K562 (cell line): ENCODE results near the gene PMPCA. TPM values are rescaled to one million over a fixed set of nuclear protein-coding genes. Genes with fewer than 3 reads are reported as not detected.

Source experiments
- EGR1 ChIP-seq: fragments of 450-650 bp; conservative IDR thresholded peaks from 2 replicates; pipeline ENCODE4 v1.6.1; 2017; ENCODE audit warnings: mild to moderate bottlenecking
- RAD21 ChIP-seq, 2 experiments: fragments of 250-450 bp in 1 of 2; fragments of 450-650 bp in 1 of 2; sonication (Bioruptor Pico) in 1 of 2; formaldehyde crosslinking in 1 of 2; IDR thresholded peaks in 1 of 2; conservative IDR thresholded peaks in 1 of 2; 2 replicates each; pipeline versions ENCODE4 v1.4.0 to v1.8.0; 2020 to 2022; ENCODE audit warnings: mild to moderate bottlenecking in 2 of 2, moderate library complexity in 1 of 2
- RFX5 ChIP-seq: IDR thresholded peaks from 2 replicates; pipeline ENCODE4 v1.6.1; 2011; ENCODE audit warnings: low read depth, mild to moderate bottlenecking, improper control_type of control experiment, low read length
- TEAD1 ChIP-seq, 2 experiments: fragments of 450-650 bp in 1 of 2; sonication (generic) in 1 of 2; formaldehyde crosslinking; IDR thresholded peaks; 2 replicates each; pipeline versions ENCODE4 v1.4.0 to v1.8.0; 2020 to 2022; ENCODE audit warnings: mild to moderate bottlenecking in 2 of 2, missing genetic modification reagents in 1 of 2
- ZNF263 ChIP-seq: sonication (generic); formaldehyde crosslinking; IDR thresholded peaks from 2 replicates; pipeline ENCODE4 v1.8.0; 2022; ENCODE audit warnings: mild to moderate bottlenecking, missing genetic modification reagents, borderline replicate concordance
- ZNF79 ChIP-seq: fragments of 250-450 bp; sonication (Bioruptor Pico); IDR thresholded peaks from 2 replicates; pipeline ENCODE4 v1.4.0; 2020; ENCODE audit warnings: low read depth, mild to moderate bottlenecking, moderate library complexity
- polyA plus RNA-seq, 8 experiments: library from polyadenylated mRNA; depleted of rRNA in 4 of 8; stranded (reverse) in 5 of 8; unstranded in 3 of 8; fragments of >200 nt; fragmentation: Nextera tagmentation in 2 of 8; fragmentation: Illumina TruSeq in 1 of 8; extraction: Ambion mirVana in 2 of 8; extraction: Trizol in 1 of 8; gene quantifications; 2 replicates each; pipeline versions ENCODE4 v1.2.1 to v1.2.3, GENCODE V29; 2011 to 2014; ENCODE audit warnings: inconsistent platforms in 1 of 8, missing spikeins in 1 of 8
- total RNA-seq, 7 experiments: library from RNA; depleted of rRNA in 6 of 7; stranded (reverse); fragments of >200 nt in 6 of 7; fragmentation: Illumina TruSeq in 2 of 7; extraction: Trizol in 2 of 7; gene quantifications; 2 replicates each; pipeline versions ENCODE4 v1.2.1 to v1.2.3, GENCODE V29; 2011 to 2021; ENCODE audit warnings: low replicate concordance in 1 of 7
- TF ChIP-seq, protein P1 (sequence below): fragments of 450-650 bp; IDR thresholded peaks from 2 replicates; pipeline ENCODE4 v1.6.1; 2016; ENCODE audit warnings: mild to moderate bottlenecking, moderate library complexity
- TF ChIP-seq, protein P2 (sequence below): fragments of 150-350 bp; IDR thresholded peaks from 2 replicates; pipeline ENCODE4 v1.6.1; 2014; ENCODE audit warnings: low read depth, mild to moderate bottlenecking, low read length, borderline replicate concordance
- TF ChIP-seq, protein P3 (sequence below): sonication (generic); formaldehyde crosslinking; IDR thresholded peaks from 2 replicates; pipeline ENCODE4 v1.8.0; 2022; ENCODE audit warnings: mild to moderate bottlenecking, missing genetic modification reagents

Gene PMPCA
- total and polyA plus RNA-seq, 9 of the 15 experiments (the other 6 are each of a cell fraction or from before 2014, with no cell fraction given), result 23.9 to 143 (median 86.6) TPM

DNA sequence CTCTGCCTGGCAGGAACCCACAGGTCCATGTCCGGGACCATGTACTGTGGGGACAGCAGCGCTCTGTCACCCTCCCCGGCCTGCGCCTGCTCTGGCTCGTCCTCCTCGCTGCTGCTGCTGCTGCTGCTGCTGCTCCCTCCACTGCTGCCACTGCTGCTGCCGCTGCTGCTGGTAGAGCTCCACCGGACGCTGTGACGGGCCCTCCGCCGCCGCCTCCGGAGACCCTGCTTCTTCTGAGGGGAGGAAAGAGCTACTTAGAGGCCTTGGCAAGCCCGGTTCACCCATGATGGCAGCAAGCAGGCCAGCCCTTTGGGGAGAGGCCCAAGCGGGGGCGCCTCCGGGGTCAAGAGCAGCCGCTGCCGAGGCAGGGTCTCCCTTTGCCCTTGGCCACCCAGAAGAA is 27.0 kb upstream of the PMPCA start (continued):
- TF ChIP-seq, protein P1, sequence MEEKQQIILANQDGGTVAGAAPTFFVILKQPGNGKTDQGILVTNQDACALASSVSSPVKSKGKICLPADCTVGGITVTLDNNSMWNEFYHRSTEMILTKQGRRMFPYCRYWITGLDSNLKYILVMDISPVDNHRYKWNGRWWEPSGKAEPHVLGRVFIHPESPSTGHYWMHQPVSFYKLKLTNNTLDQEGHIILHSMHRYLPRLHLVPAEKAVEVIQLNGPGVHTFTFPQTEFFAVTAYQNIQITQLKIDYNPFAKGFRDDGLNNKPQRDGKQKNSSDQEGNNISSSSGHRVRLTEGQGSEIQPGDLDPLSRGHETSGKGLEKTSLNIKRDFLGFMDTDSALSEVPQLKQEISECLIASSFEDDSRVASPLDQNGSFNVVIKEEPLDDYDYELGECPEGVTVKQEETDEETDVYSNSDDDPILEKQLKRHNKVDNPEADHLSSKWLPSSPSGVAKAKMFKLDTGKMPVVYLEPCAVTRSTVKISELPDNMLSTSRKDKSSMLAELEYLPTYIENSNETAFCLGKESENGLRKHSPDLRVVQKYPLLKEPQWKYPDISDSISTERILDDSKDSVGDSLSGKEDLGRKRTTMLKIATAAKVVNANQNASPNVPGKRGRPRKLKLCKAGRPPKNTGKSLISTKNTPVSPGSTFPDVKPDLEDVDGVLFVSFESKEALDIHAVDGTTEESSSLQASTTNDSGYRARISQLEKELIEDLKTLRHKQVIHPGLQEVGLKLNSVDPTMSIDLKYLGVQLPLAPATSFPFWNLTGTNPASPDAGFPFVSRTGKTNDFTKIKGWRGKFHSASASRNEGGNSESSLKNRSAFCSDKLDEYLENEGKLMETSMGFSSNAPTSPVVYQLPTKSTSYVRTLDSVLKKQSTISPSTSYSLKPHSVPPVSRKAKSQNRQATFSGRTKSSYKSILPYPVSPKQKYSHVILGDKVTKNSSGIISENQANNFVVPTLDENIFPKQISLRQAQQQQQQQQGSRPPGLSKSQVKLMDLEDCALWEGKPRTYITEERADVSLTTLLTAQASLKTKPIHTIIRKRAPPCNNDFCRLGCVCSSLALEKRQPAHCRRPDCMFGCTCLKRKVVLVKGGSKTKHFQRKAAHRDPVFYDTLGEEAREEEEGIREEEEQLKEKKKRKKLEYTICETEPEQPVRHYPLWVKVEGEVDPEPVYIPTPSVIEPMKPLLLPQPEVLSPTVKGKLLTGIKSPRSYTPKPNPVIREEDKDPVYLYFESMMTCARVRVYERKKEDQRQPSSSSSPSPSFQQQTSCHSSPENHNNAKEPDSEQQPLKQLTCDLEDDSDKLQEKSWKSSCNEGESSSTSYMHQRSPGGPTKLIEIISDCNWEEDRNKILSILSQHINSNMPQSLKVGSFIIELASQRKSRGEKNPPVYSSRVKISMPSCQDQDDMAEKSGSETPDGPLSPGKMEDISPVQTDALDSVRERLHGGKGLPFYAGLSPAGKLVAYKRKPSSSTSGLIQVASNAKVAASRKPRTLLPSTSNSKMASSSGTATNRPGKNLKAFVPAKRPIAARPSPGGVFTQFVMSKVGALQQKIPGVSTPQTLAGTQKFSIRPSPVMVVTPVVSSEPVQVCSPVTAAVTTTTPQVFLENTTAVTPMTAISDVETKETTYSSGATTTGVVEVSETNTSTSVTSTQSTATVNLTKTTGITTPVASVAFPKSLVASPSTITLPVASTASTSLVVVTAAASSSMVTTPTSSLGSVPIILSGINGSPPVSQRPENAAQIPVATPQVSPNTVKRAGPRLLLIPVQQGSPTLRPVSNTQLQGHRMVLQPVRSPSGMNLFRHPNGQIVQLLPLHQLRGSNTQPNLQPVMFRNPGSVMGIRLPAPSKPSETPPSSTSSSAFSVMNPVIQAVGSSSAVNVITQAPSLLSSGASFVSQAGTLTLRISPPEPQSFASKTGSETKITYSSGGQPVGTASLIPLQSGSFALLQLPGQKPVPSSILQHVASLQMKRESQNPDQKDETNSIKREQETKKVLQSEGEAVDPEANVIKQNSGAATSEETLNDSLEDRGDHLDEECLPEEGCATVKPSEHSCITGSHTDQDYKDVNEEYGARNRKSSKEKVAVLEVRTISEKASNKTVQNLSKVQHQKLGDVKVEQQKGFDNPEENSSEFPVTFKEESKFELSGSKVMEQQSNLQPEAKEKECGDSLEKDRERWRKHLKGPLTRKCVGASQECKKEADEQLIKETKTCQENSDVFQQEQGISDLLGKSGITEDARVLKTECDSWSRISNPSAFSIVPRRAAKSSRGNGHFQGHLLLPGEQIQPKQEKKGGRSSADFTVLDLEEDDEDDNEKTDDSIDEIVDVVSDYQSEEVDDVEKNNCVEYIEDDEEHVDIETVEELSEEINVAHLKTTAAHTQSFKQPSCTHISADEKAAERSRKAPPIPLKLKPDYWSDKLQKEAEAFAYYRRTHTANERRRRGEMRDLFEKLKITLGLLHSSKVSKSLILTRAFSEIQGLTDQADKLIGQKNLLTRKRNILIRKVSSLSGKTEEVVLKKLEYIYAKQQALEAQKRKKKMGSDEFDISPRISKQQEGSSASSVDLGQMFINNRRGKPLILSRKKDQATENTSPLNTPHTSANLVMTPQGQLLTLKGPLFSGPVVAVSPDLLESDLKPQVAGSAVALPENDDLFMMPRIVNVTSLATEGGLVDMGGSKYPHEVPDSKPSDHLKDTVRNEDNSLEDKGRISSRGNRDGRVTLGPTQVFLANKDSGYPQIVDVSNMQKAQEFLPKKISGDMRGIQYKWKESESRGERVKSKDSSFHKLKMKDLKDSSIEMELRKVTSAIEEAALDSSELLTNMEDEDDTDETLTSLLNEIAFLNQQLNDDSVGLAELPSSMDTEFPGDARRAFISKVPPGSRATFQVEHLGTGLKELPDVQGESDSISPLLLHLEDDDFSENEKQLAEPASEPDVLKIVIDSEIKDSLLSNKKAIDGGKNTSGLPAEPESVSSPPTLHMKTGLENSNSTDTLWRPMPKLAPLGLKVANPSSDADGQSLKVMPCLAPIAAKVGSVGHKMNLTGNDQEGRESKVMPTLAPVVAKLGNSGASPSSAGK, result no peak
- TF ChIP-seq RFX5, result no peak
- TF ChIP-seq, protein P2, sequence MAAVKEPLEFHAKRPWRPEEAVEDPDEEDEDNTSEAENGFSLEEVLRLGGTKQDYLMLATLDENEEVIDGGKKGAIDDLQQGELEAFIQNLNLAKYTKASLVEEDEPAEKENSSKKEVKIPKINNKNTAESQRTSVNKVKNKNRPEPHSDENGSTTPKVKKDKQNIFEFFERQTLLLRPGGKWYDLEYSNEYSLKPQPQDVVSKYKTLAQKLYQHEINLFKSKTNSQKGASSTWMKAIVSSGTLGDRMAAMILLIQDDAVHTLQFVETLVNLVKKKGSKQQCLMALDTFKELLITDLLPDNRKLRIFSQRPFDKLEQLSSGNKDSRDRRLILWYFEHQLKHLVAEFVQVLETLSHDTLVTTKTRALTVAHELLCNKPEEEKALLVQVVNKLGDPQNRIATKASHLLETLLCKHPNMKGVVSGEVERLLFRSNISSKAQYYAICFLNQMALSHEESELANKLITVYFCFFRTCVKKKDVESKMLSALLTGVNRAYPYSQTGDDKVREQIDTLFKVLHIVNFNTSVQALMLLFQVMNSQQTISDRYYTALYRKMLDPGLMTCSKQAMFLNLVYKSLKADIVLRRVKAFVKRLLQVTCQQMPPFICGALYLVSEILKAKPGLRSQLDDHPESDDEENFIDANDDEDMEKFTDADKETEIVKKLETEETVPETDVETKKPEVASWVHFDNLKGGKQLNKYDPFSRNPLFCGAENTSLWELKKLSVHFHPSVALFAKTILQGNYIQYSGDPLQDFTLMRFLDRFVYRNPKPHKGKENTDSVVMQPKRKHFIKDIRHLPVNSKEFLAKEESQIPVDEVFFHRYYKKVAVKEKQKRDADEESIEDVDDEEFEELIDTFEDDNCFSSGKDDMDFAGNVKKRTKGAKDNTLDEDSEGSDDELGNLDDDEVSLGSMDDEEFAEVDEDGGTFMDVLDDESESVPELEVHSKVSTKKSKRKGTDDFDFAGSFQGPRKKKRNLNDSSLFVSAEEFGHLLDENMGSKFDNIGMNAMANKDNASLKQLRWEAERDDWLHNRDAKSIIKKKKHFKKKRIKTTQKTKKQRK, result no peak
- no peak for TF ChIP-seq ZNF79 (CRISPR knock-in tag)
- no peak for TF ChIP-seq ZNF263 (CRISPR knock-in tag)
- TF ChIP-seq EGR1, result no peak
- TF ChIP-seq, protein P3, sequence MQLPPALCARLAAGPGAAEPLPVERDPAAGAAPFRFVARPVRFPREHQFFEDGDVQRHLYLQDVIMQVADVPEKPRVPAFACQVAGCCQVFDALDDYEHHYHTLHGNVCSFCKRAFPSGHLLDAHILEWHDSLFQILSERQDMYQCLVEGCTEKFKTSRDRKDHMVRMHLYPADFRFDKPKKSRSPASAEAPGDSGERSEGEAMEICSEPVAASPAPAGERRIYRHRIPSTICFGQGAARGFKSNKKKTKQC, result no peak
- TF ChIP-seq TEAD1 (CRISPR knock-in tag; IDR thresholded peaks at IDR 0.05), result no peak
- TF ChIP-seq RAD21 (CRISPR knock-in tag; conservative IDR thresholded peaks at IDR 0.05 in 1 of 2, IDR thresholded peaks at IDR 0.05 in 1 of 2), result no peak
- TF ChIP-seq, all 486 proteins: peak for 0
